ENCODE results near the gene DNHD1. TPM values are rescaled to one million over a fixed set of nuclear protein-coding genes. Genes with fewer than 3 reads are reported as not detected.

The DNHD1 gene
- total and polyA plus RNA-seq, 2 of the 4 experiments (the other 2 are of a cell fraction) = 1.8 to 3.6 TPM

DNA sequence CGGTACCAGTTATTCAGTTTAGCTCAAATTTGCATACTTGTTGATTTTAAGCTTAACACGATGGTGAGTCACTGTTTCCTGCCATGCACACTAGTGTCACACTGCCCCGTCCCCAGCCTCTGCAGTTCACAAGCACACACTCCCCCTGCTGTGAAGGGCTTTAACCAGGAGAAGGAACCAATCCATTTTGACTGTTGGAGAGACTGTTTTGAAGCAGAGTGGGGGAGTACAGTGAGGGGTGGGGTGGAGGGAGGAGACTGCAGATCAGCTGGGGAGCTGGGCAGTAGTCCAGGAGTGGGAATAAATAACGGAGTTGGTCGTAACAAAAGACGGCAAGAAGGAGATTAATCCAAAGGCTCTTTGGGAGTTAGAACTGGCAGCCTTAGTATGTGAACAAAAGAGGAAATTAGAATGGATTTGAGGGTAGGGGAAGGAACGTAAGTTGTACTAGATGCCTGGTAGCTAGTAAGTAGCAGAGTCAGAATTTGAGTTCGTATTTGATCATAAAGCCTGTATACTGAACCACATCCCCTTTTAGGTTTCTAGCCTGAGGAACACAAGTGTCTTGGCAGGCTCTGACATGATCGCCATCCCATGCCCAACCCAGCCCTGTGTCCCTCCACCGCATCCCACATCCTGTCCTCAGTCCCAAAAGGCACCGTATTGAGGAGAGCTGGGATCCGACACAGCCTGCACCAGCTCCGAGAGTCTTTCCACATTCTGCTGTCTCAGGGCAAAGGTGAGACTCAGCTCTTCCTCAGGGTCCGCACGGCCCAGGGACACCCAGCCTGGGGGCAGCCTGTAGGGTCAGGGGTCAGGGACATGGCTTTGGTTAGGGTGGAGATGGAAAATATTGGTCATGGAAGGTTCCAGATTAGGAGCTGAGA, 121.3 kb downstream of the DNHD1 start:
- Histone ChIP-seq H2AK9ac (replicated peaks; ENCODE audit: low read depth, low read length, poor library complexity) (peak overlapping the region; percentile 97), H3K4ac (ENCODE audit: low read depth, low read length) (peak overlapping the region; percentile 94), H2BK5ac (ENCODE audit: low read depth, low read length, poor library complexity, severe bottlenecking) (peak overlapping the region; percentile 74), H3K36me3 (ENCODE audit: control insufficient read depth, insufficient read depth, low read length) (peaks cover 24% of the 10 kb centered on the region; the same call in 1 of the 2 replicates), H3K18ac (ENCODE audit: low read depth, low read length) (peak overlapping the region; percentile 43), H3K14ac (replicated peaks; ENCODE audit: low read depth, low read length) (peak overlapping the region; percentile 95), H4K91ac (ENCODE audit: insufficient read depth, low read depth, low read length) (peak overlapping the region; percentile 71), H3K27me3 (ENCODE audit: control insufficient read depth, insufficient read depth, low read length) (no peaks in the 10 kb centered on the region), H3K4me2 (ENCODE audit: low read depth, low read length) (peak overlapping the region; percentile 91), H4K8ac (ENCODE audit: low read depth in 2 of 2, low read length in 2 of 2) (peak overlapping the region; percentile 78 to 79), H3K4me1 (ENCODE audit: control insufficient read depth, insufficient read depth, low read length) (peaks cover 7% of the 10 kb centered on the region), H3K9me1 (ENCODE audit: insufficient read depth, low read length) (peaks cover 19% of the 10 kb centered on the region), H2BK15ac (ENCODE audit: low read depth, low read length) (peak overlapping the region; percentile 66; the same call in 2 of the 3 replicates), H3K27ac (ENCODE audit: insufficient read depth, low read length) (peak overlapping the region; percentile 81), H3K9me3 (ENCODE audit: control insufficient read depth, insufficient read depth, low read length) (no peaks in the 10 kb centered on the region), H3K23ac (ENCODE audit: low read depth, low read length) (peak overlapping the region; percentile 90), H2AK5ac (ENCODE audit: low read depth, low read length) (peak overlapping the region; percentile 93), H2BK20ac (ENCODE audit: low read depth, low read length) (peak overlapping the region; percentile 36), H4K20me1 (ENCODE audit: insufficient read depth, low read length) (peaks cover 9% of the 10 kb centered on the region; the same call in 1 of the 2 replicates), H4K5ac (ENCODE audit: low read depth, low read length) (peak overlapping the region; percentile 73), H3K9ac (ENCODE audit: low read depth, low read length) (peak overlapping the region; percentile 90), H3K79me1 (ENCODE audit: low read depth in 1 of 2, low read length in 2 of 2) (peaks cover 9 to 49% of the 10 kb centered on the region in 2 experiments), H3K56ac (ENCODE audit: extremely low read depth, insufficient read depth, low read length) (peak overlapping the region; percentile 72), H2AFZ (replicated peaks; ENCODE audit: low read length, poor library complexity) (peak overlapping the region; percentile 97), H3K4me3 (ENCODE audit: insufficient read depth, low read depth, low read length) (peak overlapping the region; percentile 75), H2BK120ac (ENCODE audit: low read depth, low read length) (peak overlapping the region; percentile 65)
- no TSS peak for BruUV-seq (replicated peaks)
- in situ Hi-C loops (cut with MboI; ENCODE audit: low sequenced_read_pairs) = loop anchor here (5.0 kb wide), 1 partner anchor 64 kb away; the partner anchor contains the start of gene MRPL17
- dilution Hi-C loops (cut with HindIII; ENCODE audit: low sequenced_read_pairs, unreplicated experiment) = no loop called here
- intact Hi-C loops (cut with micrococcal nuclease) = loop anchor here (1.0 to 5.0 kb wide), 2 partner anchors 65 to 139 kb away; partner anchors contain the start of gene MRPL17
- ATAC-seq (ENCODE audit: low read depth) (peak; percentile 79), DNase-seq (peak; percentile 90)
- ChIA-PET POLR2A (ENCODE audit: unreplicated experiment) (interaction anchor here (0.8 to 1.6 kb wide), 3 partner anchors 10 to 65 kb away, joined by 3 to 4 read pairs (median 4); partner anchors contain the start of gene MRPL17), CTCF (interaction anchor here (0.6 to 2.4 kb wide), 11 partner anchors 14 to 239 kb away, joined by 3 to 17 read pairs (median 4); partner anchors contain the start of gene MRPL17)
- 0% methylated on average over 4 of the region's 15 CpGs; no CpG with 5 or more reads in 1 of the 2 experiments for WGBS, 2 experiments (ENCODE audit: extremely low coverage in 2 of 2, insufficient read length in 1 of 2)
- TF ChIP-seq, protein P1, sequence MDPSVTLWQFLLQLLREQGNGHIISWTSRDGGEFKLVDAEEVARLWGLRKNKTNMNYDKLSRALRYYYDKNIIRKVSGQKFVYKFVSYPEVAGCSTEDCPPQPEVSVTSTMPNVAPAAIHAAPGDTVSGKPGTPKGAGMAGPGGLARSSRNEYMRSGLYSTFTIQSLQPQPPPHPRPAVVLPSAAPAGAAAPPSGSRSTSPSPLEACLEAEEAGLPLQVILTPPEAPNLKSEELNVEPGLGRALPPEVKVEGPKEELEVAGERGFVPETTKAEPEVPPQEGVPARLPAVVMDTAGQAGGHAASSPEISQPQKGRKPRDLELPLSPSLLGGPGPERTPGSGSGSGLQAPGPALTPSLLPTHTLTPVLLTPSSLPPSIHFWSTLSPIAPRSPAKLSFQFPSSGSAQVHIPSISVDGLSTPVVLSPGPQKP (IDR thresholded peaks at IDR 0.05; ENCODE audit: borderline replicate concordance, low read depth, low read length) = no peak
- no peak; the same call in 1 of the 2 replicates for TF ChIP-seq BHLHE40 (IDR thresholded peaks at IDR 0.05; ENCODE audit: low read depth, low read length)
- TF ChIP-seq MAFK (IDR thresholded peaks at IDR 0.05; ENCODE audit: low read depth, low read length) = 0 out of 2 replicates have a peak, but pooled peaks have one; percentile 11
- no peak for TF ChIP-seq RCOR1 (IDR thresholded peaks at IDR 0.05; ENCODE audit: insufficient replicate concordance, low read length)
- no peak for TF ChIP-seq CEBPB (IDR thresholded peaks at IDR 0.05; ENCODE audit: low read depth, low read length)
- peak; percentile 28; the same call in 1 of the 2 replicates for TF ChIP-seq USF2 (IDR thresholded peaks at IDR 0.05; ENCODE audit: low read depth, low read length)
- TF ChIP-seq FOS (IDR thresholded peaks at IDR 0.05; ENCODE audit: low read depth, low read length) = peak; percentile 49; the same call in 1 of the 2 replicates
- no peak for TF ChIP-seq NFE2L2 (IDR thresholded peaks at IDR 0.05; ENCODE audit: low read depth, low read length)
- TF ChIP-seq MXI1 (IDR thresholded peaks at IDR 0.05; ENCODE audit: borderline replicate concordance, low read depth, low read length) = peak; percentile 71
- TF ChIP-seq SMC3 (IDR thresholded peaks at IDR 0.05; ENCODE audit: low read depth, low read length) = peak; percentile 18; the same call in 1 of the 2 replicates
- peak; percentile 63 for TF ChIP-seq RFX5 (IDR thresholded peaks at IDR 0.05; ENCODE audit: low read depth, low read length)
- TF ChIP-seq CHD1 (IDR thresholded peaks at IDR 0.05; ENCODE audit: low read depth, low read length) = no peak
- TF ChIP-seq POLR2A (IDR thresholded peaks at IDR 0.05; ENCODE audit: low read depth, low read length) = no peak; the same call in 1 of the 2 replicates
- TF ChIP-seq MAZ (IDR thresholded peaks at IDR 0.05; ENCODE audit: borderline replicate concordance, low read depth, low read length) = peak; percentile 87; the same call in 1 of the 2 replicates
